ENCODE data around the gene FAM107A. TPM values are rescaled to one million over a fixed set of nuclear protein-coding genes. Genes with fewer than 3 reads are reported as not detected.
A peak's percentile ranks its signal among the peaks of the same experiment; 100 is the strongest.

The FAM107A gene
- polyA plus RNA-seq, 1 experiment: 0.11 TPM

DNA sequence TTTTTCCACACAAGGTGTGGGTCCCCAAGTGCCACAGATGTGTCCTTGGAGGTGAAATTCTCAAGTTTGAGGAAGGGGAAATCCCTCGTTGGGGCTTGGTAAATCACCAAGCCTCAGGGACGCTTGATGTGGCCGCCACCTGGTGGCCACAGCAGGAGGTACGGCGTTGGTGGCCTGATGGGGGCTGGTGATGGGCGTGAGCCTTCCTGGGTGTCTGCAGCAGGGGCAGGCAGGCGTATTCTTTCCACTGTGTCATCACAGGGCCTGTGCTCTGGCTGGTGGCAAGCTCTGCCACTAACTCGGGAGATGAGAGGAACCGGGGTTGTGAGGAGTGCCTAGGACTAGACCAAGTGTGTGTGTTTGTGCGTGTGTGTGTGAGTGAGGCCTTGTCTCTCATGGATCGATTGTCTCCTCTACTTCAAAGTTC is 44.4 kb downstream of the FAM107A start:
- ChIA-PET POLR2A (no interaction called here), CTCF (interaction anchor here (0.9 to 9.8 kb wide), 12 partner anchors 8 to 225 kb away, joined by 3 to 69 read pairs (median 5); partner anchors contain the start of genes HTD2, KCTD6 and RPP14)
- H3K4me3 ChIP-seq (ENCODE audit: low read depth, low read length): no peak overlapping the region
- peak; percentile 96 for TF ChIP-seq CTCF (IDR thresholded peaks at IDR 0.05; ENCODE audit: insufficient read depth, low read depth, low read length)
- no peaks in the 10 kb centered on the region; the same call in 1 of the 2 replicates for H3K36me3 ChIP-seq (ENCODE audit: control insufficient read depth, insufficient read depth, low read length)
- DNase-seq (ENCODE audit: low read depth): no peak
- no peaks in the 10 kb centered on the region for H3K27me3 ChIP-seq (ENCODE audit: control insufficient read depth, insufficient read depth, low read length)

DNA sequence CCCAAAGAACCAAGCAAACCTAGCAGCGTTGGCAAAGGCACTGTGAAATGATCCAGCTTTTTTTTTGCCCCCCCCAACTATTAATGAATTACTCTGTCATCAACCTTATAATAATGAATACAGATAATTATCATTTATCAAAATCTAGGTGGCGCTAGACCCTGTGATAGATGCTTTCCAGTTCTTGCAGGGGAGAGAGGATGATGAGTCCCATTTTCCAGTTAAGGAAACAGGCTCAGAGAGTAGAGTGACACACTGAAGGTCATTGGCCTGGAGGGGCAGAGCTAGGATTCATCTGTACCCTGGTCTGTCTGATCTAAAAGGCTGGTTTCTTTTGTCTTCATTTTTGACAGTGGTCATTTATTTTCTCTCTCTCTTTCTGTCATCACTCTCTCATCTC is 45.2 kb downstream of the FAM107A start:
- Histone ChIP-seq H3K4me3 (ENCODE audit: low read depth, low read length) (no peak overlapping the region), H3K27me3 (ENCODE audit: control insufficient read depth, insufficient read depth, low read length) (no peaks in the 10 kb centered on the region), H3K36me3 (ENCODE audit: control insufficient read depth, insufficient read depth, low read length) (no peaks in the 10 kb centered on the region; the same call in 1 of the 2 replicates)
- TF ChIP-seq CTCF (IDR thresholded peaks at IDR 0.05; ENCODE audit: insufficient read depth, low read depth, low read length): no peak
- ChIA-PET CTCF (interaction anchor here (0.6 to 9.8 kb wide), 11 partner anchors 8 to 224 kb away, joined by 3 to 69 read pairs (median 4); partner anchors contain the start of genes HTD2, KCTD6 and RPP14), POLR2A (no interaction called here)
- DNase-seq (ENCODE audit: low read depth): no peak

DNA sequence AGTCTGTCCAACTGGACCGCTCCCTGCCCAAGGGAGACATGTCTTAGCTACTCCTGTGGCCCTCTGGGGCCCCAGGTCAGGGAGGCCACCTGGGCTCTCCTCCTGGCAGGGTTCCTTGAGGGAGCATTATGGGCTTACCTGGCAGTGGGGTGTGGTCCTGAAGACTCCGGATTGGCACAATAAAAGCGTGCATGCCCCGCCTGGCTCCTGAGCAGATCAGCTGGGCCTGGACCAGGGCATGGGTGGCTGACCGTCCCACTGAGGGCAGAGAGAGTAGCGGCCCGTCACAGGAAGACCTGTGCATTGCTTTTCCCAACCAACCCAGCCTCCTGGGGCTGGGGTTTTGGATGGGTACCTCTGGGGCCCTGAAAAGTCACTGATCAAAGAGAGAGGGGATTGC is 45.6 kb downstream of the FAM107A start:
- no peak overlapping the region for H3K4me3 ChIP-seq (ENCODE audit: low read depth, low read length)
- POLR2A ChIA-PET: no interaction called here

DNA sequence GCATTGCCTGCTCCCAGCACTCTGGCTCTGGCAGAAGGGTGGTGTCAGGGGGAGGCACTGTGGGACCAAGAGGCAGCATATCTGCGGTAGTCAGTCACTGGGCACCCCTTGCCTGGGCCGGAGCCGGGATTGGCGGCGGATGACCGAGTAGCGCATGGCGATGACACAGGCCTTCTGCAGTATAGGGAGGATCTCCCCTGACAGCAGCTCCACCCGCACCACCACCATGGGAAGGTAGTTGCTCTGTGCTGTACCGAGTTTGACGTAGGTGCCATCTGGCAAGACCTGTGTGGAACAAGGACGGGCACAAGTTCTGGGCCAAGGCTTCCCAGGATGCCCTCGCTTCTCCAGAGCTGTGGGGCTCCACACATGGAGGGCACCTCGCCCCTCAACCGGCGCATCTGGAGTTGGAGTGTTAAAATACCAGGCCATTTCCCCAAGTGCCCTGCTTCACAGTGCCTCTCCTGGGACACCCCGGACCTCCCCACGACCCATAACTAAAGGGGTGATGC is 46.8 kb downstream of the FAM107A start:
- POLR2A ChIA-PET: no interaction called here

More for the DNA sequence above, 45.6 kb downstream of the FAM107A start:
- no peaks in the 10 kb centered on the region for H3K27me3 ChIP-seq (ENCODE audit: control insufficient read depth, insufficient read depth, low read length)
- CTCF ChIA-PET: interaction anchor here (0.6 to 9.8 kb wide), 14 partner anchors 9 to 223 kb away, joined by 3 to 69 read pairs (median 4); partner anchors contain the start of genes HTD2, KCTD6 and RPP14
- TF ChIP-seq CTCF (IDR thresholded peaks at IDR 0.05; ENCODE audit: insufficient read depth, low read depth, low read length): no peak
- no peak for DNase-seq (ENCODE audit: low read depth)
- no peaks in the 10 kb centered on the region; the same call in 1 of the 2 replicates for H3K36me3 ChIP-seq (ENCODE audit: control insufficient read depth, insufficient read depth, low read length)

More for the DNA sequence above, 46.8 kb downstream of the FAM107A start:
- H3K36me3 ChIP-seq (ENCODE audit: control insufficient read depth, insufficient read depth, low read length): no peaks in the 10 kb centered on the region; the same call in 1 of the 2 replicates
- no peaks in the 10 kb centered on the region for H3K27me3 ChIP-seq (ENCODE audit: control insufficient read depth, insufficient read depth, low read length)
- no peak for TF ChIP-seq CTCF (IDR thresholded peaks at IDR 0.05; ENCODE audit: insufficient read depth, low read depth, low read length)
- no peak overlapping the region for H3K4me3 ChIP-seq (ENCODE audit: low read depth, low read length)
- CTCF ChIA-PET: interaction anchor here (0.6 to 9.8 kb wide), 6 partner anchors 27 to 222 kb away, joined by 3 to 69 read pairs (median 3); partner anchors contain the start of genes HTD2 and RPP14
- DNase-seq (ENCODE audit: low read depth): no peak

Measured in BJ (cell line).